ENCODE results near the gene FLNB. TPM values are rescaled to one million over a fixed set of nuclear protein-coding genes. Genes with fewer than 3 reads are reported as not detected.
"Not testable (repeated sequence)": the region's sequence is repeated elsewhere in the genome, so short reads cannot be mapped to it uniquely, and the experiment has no call there.

The FLNB gene
- polyA plus RNA-seq, 3 donors: 0.47 to 4.0 (median 2.1) TPM

GRCh38 chr3:58049143-58049785 is 41.0 kb downstream of the FLNB start:
- no peak for DNase-seq
- Histone ChIP-seq H3K4me1 (ENCODE audit: control insufficient read depth in 1 of 2, insufficient read depth in 2 of 2, low read length in 2 of 2) (peaks cover 22 to 27% of the 10 kb centered on the region in 2 donors), H3K9ac (ENCODE audit: insufficient read depth, low read length, poor library complexity, severe bottlenecking) (no peak overlapping the region), H2AFZ (ENCODE audit: insufficient read depth, low read depth, low read length, poor library complexity, severe bottlenecking) (no peak overlapping the region), H3K27ac (ENCODE audit: low read depth in 1 of 2, low read length in 2 of 2) (no peak overlapping the region), H3K4me3 (replicated peaks in 1 of 3; ENCODE audit: low read depth in 2 of 3, low read length in 3 of 3) (no peak overlapping the region), H3K79me2 (ENCODE audit: insufficient read depth, low read length) (peaks cover 39% of the 10 kb centered on the region), H3K27me3 (ENCODE audit: control insufficient read depth in 2 of 2, insufficient read depth in 2 of 2, low read length in 2 of 2) (no peaks in the 10 kb centered on the region), H3K9me3 (replicated peaks in 1 of 2; ENCODE audit: control insufficient read depth in 1 of 2, insufficient read depth in 1 of 2, low read length in 2 of 2) (peaks cover 0 to under 1% of the 10 kb centered on the region in 2 donors), H3K4me2 (replicated peaks; ENCODE audit: extremely low read depth, low read length, poor library complexity, severe bottlenecking) (no peak overlapping the region), H4K20me1 (ENCODE audit: insufficient read depth, low read length) (no peaks in the 10 kb centered on the region), H3K36me3 (replicated peaks in 1 of 2; ENCODE audit: control insufficient read depth in 1 of 2, insufficient read depth in 2 of 2, low read length in 2 of 2) (no peaks in the 10 kb centered on the region)
- no peak for TF ChIP-seq CTCF (IDR thresholded peaks at IDR 0.05)
- H3K9me3 Mint-ChIP-seq: peaks cover under 1 to 4% (median 2%) of the 10 kb centered on the region in 7 donors
- H3K27ac Mint-ChIP-seq: peak overlapping the region in 2 of 7 donors; percentile 26 to 29
- WGBS (ENCODE audit: insufficient coverage): 94% methylated on average over 8 of the region's 10 CpGs
- no peak overlapping the region for H3K4me3 Mint-ChIP-seq
- intact Hi-C loops (cut with micrococcal nuclease): no loop called here
- peaks cover 0 to 3% (median under 1%) of the 10 kb centered on the region in 3 donors for H3K27me3 Mint-ChIP-seq (ENCODE audit: low read depth in 3 of 3)
- H3K36me3 Mint-ChIP-seq: peaks cover 4% of the 10 kb centered on the region in 2 donors
- peaks cover 39% of the 10 kb centered on the region for H3K4me1 Mint-ChIP-seq

- peak; percentile 44 to 69 (median 51) for DNase-seq
- TF ChIP-seq CTCF (IDR thresholded peaks at IDR 0.05): no peak
- Mint-ChIP-seq H3K27me3 (ENCODE audit: low read depth in 3 of 3) (peaks cover 0 to 3% (median 1%) of the 10 kb centered on the region in 3 donors), H3K9me3 (peaks cover 8 to 16% (median 11%) of the 10 kb centered on the region in 7 donors), H3K36me3 (peaks cover 10% of the 10 kb centered on the region in 2 donors), H3K4me3 (no peak overlapping the region), H3K27ac (peak overlapping the region in 2 of 7 donors; percentile 23 to 84), H3K4me1 (peaks cover 40% of the 10 kb centered on the region)
- no CpG with 5 or more reads among the region's 9 CpGs for WGBS (ENCODE audit: insufficient coverage)
- H3K9me3 ChIP-seq (replicated peaks in 1 of 2; ENCODE audit: control insufficient read depth in 1 of 2, insufficient read depth in 1 of 2, low read length in 2 of 2): peaks cover 8 to 12% of the 10 kb centered on the region in 2 donors
- peaks cover 22 to 27% of the 10 kb centered on the region in 2 donors for H3K4me1 ChIP-seq (ENCODE audit: control insufficient read depth in 1 of 2, insufficient read depth in 2 of 2, low read length in 2 of 2)
- H3K79me2 ChIP-seq (ENCODE audit: insufficient read depth, low read length): peaks cover 39% of the 10 kb centered on the region
- no peaks in the 10 kb centered on the region for H4K20me1 ChIP-seq (ENCODE audit: insufficient read depth, low read length)
- H3K9ac ChIP-seq (ENCODE audit: insufficient read depth, low read length, poor library complexity, severe bottlenecking): no peak overlapping the region
- no peaks in the 10 kb centered on the region for H3K36me3 ChIP-seq (replicated peaks in 1 of 2; ENCODE audit: control insufficient read depth in 1 of 2, insufficient read depth in 2 of 2, low read length in 2 of 2)
- no peak overlapping the region for H3K4me3 ChIP-seq (replicated peaks in 1 of 3; ENCODE audit: low read depth in 2 of 3, low read length in 3 of 3)
- H3K27me3 ChIP-seq (ENCODE audit: control insufficient read depth in 2 of 2, insufficient read depth in 2 of 2, low read length in 2 of 2): no peaks in the 10 kb centered on the region
- intact Hi-C loops (cut with micrococcal nuclease): no loop called here
- H3K4me2 ChIP-seq (replicated peaks; ENCODE audit: extremely low read depth, low read length, poor library complexity, severe bottlenecking): peak overlapping the region; percentile 38
- peak overlapping the region; percentile 2 for H2AFZ ChIP-seq (ENCODE audit: insufficient read depth, low read depth, low read length, poor library complexity, severe bottlenecking)
- peak overlapping the region in 1 of 2 donors; percentile 7 for H3K27ac ChIP-seq (ENCODE audit: low read depth in 1 of 2, low read length in 2 of 2)
These were observed 43.0 kb downstream of the FLNB start for GRCh38 chr3:58051196-58051595.

GRCh38 chr3:58051658-58052261 is 43.5 kb downstream of the FLNB start:
- peak overlapping the region in 5 of 7 donors; percentile 55 to 90 (median 75) for H3K27ac Mint-ChIP-seq

More at GRCh38 chr3:58051658-58052261, 43.5 kb downstream of the FLNB start:
- DNase-seq; H3K27me3 ChIP-seq (ENCODE audit: control insufficient read depth in 2 of 2, insufficient read depth in 2 of 2, low read length in 2 of 2); H3K9ac ChIP-seq (ENCODE audit: insufficient read depth, low read length, poor library complexity, severe bottlenecking); intact Hi-C loops (cut with micrococcal nuclease); H2AFZ ChIP-seq (ENCODE audit: insufficient read depth, low read depth, low read length, poor library complexity, severe bottlenecking); H3K36me3 ChIP-seq (replicated peaks in 1 of 2; ENCODE audit: control insufficient read depth in 1 of 2, insufficient read depth in 2 of 2, low read length in 2 of 2); H3K4me3 ChIP-seq (replicated peaks in 1 of 3; ENCODE audit: low read depth in 2 of 3, low read length in 3 of 3); H4K20me1 ChIP-seq (ENCODE audit: insufficient read depth, low read length); H3K4me3 Mint-ChIP-seq; H3K27me3 Mint-ChIP-seq (ENCODE audit: low read depth in 3 of 3): not testable (repeated sequence)
- Histone ChIP-seq H3K4me1 (ENCODE audit: control insufficient read depth in 1 of 2, insufficient read depth in 2 of 2, low read length in 2 of 2) (peaks cover 22 to 27% of the 10 kb centered on the region in 2 donors), H3K79me2 (ENCODE audit: insufficient read depth, low read length) (peaks cover 41% of the 10 kb centered on the region), H3K27ac (ENCODE audit: low read depth in 1 of 2, low read length in 2 of 2) (peak overlapping the region in 1 of 2 donors; percentile 54), H3K4me2 (replicated peaks; ENCODE audit: extremely low read depth, low read length, poor library complexity, severe bottlenecking) (peak overlapping the region; percentile 38), H3K9me3 (replicated peaks in 1 of 2; ENCODE audit: control insufficient read depth in 1 of 2, insufficient read depth in 1 of 2, low read length in 2 of 2) (peaks cover 8 to 12% of the 10 kb centered on the region in 2 donors)
- H3K36me3 Mint-ChIP-seq: peaks cover 10% of the 10 kb centered on the region in 2 donors
- peaks cover 8 to 16% (median 11%) of the 10 kb centered on the region in 7 donors for H3K9me3 Mint-ChIP-seq
- peaks cover 40% of the 10 kb centered on the region for H3K4me1 Mint-ChIP-seq
- 96% methylated on average over 10 of the region's 15 CpGs for WGBS (ENCODE audit: insufficient coverage)
